Measurements from ENCODE around the gene ITGB8. TPM values are rescaled to one million over a fixed set of nuclear protein-coding genes. Genes with fewer than 3 reads are reported as not detected.

ITGB8 gene
- total and polyA plus RNA-seq, 9 of the 15 experiments (the other 6 are each of a cell fraction or from before 2014, with no cell fraction given) = under 0.01 to 0.03 (median 0.02) TPM; not detected in 6

GRCh38 chr7:20408467-20408826 is 77.7 kb downstream of the ITGB8 start:
- TF ChIP-seq CEBPB (tag; IDR thresholded peaks at IDR 0.05) = 0 out of 2 replicates have a peak, but pooled peaks have one; percentile 15
- TF ChIP-seq KDM1A (IDR thresholded peaks at IDR 0.05) = no peak
- TF ChIP-seq ZNF253 (CRISPR knock-in tag; conservative IDR thresholded peaks at IDR 0.05) = no peak
- ATAC-seq (no peak), DNase-seq (ENCODE audit: extremely low read depth in 1 of 4, low spot score in 3 of 4) (no peak), FAIRE-seq (no peak)
- no peaks in the 10 kb centered on the region for H3K9me1 ChIP-seq (ENCODE audit: control insufficient read depth, insufficient read depth, low read length)
- ChIA-PET CTCF (ENCODE audit: low intra/inter-chr PET ratio) (no interaction called here), POLR2A (no interaction called here)
- WGBS (ENCODE audit: insufficient coverage, low coverage, missing lambda C conversion rate) = 0% methylated on average over 2 of the region's 2 CpGs
- H3K27me3 ChIP-seq (ENCODE audit: control insufficient read depth in 2 of 2, insufficient read depth in 2 of 2, low read length in 2 of 2) = no peaks in the 10 kb centered on the region
- H2AFZ ChIP-seq (ENCODE audit: low read depth, low read length) = no peak overlapping the region
- no peaks in the 10 kb centered on the region for H3K79me2 ChIP-seq (ENCODE audit: control insufficient read depth, insufficient read depth, low read length)
- no peaks in the 10 kb centered on the region for H3K9me3 ChIP-seq (replicated peaks; ENCODE audit: control insufficient read depth, insufficient read depth, low read depth, low read length)
- H4K20me1 ChIP-seq (replicated peaks; ENCODE audit: control insufficient read depth, insufficient read depth, low read length) = no peaks in the 10 kb centered on the region
- H3K27ac ChIP-seq (ENCODE audit: extremely low read depth, low read depth, low read length) = no peak overlapping the region
- no peak overlapping the region for H3K4me3 ChIP-seq
- in situ Hi-C loops (cut with MboI) = no loop called here
- intact Hi-C loops (cut with micrococcal nuclease) = no loop called here
- H3K4me1 ChIP-seq (replicated peaks in 1 of 2; ENCODE audit: control insufficient read depth in 2 of 2, insufficient read depth in 2 of 2, low read length in 2 of 2) = no peaks in the 10 kb centered on the region
- H3K9ac ChIP-seq (ENCODE audit: insufficient read depth in 1 of 2, low read depth in 2 of 2, low read length in 2 of 2) = no peak overlapping the region
- BruUV-seq (replicated peaks) = no TSS peak
- no peak overlapping the region for H3K4me2 ChIP-seq (ENCODE audit: insufficient read depth, low read length)
- H3K36me3 ChIP-seq (ENCODE audit: control insufficient read depth, insufficient read depth, low read length) = no peaks in the 10 kb centered on the region

GRCh38 chr7:20409961-20410360 is 79.3 kb downstream of the ITGB8 start:
- Histone ChIP-seq H3K9me3 (replicated peaks; ENCODE audit: control insufficient read depth, insufficient read depth, low read depth, low read length) (no peaks in the 10 kb centered on the region), H3K36me3 (ENCODE audit: control insufficient read depth, insufficient read depth, low read length) (no peaks in the 10 kb centered on the region), H2AFZ (ENCODE audit: low read depth, low read length) (no peak overlapping the region), H3K4me3 (no peak overlapping the region), H3K27me3 (ENCODE audit: control insufficient read depth in 2 of 2, insufficient read depth in 2 of 2, low read length in 2 of 2) (no peaks in the 10 kb centered on the region), H3K9me1 (ENCODE audit: control insufficient read depth, insufficient read depth, low read length) (no peaks in the 10 kb centered on the region), H4K20me1 (replicated peaks; ENCODE audit: control insufficient read depth, insufficient read depth, low read length) (no peaks in the 10 kb centered on the region), H3K4me2 (ENCODE audit: insufficient read depth, low read length) (no peak overlapping the region), H3K27ac (ENCODE audit: extremely low read depth, low read depth, low read length) (no peak overlapping the region), H3K79me2 (ENCODE audit: control insufficient read depth, insufficient read depth, low read length) (no peaks in the 10 kb centered on the region), H3K9ac (ENCODE audit: insufficient read depth in 1 of 2, low read depth in 2 of 2, low read length in 2 of 2) (no peak overlapping the region), H3K4me1 (replicated peaks in 1 of 2; ENCODE audit: control insufficient read depth in 2 of 2, insufficient read depth in 2 of 2, low read length in 2 of 2) (no peaks in the 10 kb centered on the region)
- intact Hi-C loops (cut with micrococcal nuclease) = no loop called here
- POLR2A ChIA-PET = no interaction called here
- ATAC-seq (no peak), DNase-seq (ENCODE audit: extremely low read depth in 1 of 4, low spot score in 3 of 4) (no peak), FAIRE-seq (peak; percentile 51)
- no TSS peak for BruUV-seq (replicated peaks)
- TF ChIP-seq ZNF232 (CRISPR knock-in tag; IDR thresholded peaks at IDR 0.05) = no peak
- TF ChIP-seq HDAC2 (IDR thresholded peaks at IDR 0.05) = no peak
- TF ChIP-seq ZNF707 (CRISPR knock-in tag; conservative IDR thresholded peaks at IDR 0.05) = no peak
- no peak for TF ChIP-seq MLX (CRISPR knock-in tag; conservative IDR thresholded peaks at IDR 0.05)
- TF ChIP-seq MYNN (IDR thresholded peaks at IDR 0.05) = no peak
- TF ChIP-seq MYNN (CRISPR knock-in tag; IDR thresholded peaks at IDR 0.05) = no peak
- no peak for TF ChIP-seq USF2 (CRISPR knock-in tag; IDR thresholded peaks at IDR 0.05)
- no peak for TF ChIP-seq MECOM (CRISPR knock-in tag; IDR thresholded peaks at IDR 0.05)
- TF ChIP-seq PYGO2 (tag; IDR thresholded peaks at IDR 0.05) = no peak
- no peak for TF ChIP-seq ZNF282 (CRISPR knock-in tag; IDR thresholded peaks at IDR 0.05)
- TF ChIP-seq STAT5B (CRISPR knock-in tag; IDR thresholded peaks at IDR 0.05) = no peak
- no peak for TF ChIP-seq ZBTB49 (CRISPR knock-in tag; IDR thresholded peaks at IDR 0.05; ENCODE audit: borderline replicate concordance)
- in situ Hi-C loops (cut with MboI) = no loop called here
- CTCF ChIA-PET (ENCODE audit: low intra/inter-chr PET ratio) = no interaction called here
- WGBS (ENCODE audit: insufficient coverage, low coverage, missing lambda C conversion rate) = 0% methylated on average over 5 of the region's 5 CpGs
